ENCODE measurements around the gene ADAMTS2.

The ADAMTS2 gene

GRCh38 chr5:179122411-179123108 lies 222.7 kb downstream of the ADAMTS2 start:
- TF ChIP-seq, protein P1, sequence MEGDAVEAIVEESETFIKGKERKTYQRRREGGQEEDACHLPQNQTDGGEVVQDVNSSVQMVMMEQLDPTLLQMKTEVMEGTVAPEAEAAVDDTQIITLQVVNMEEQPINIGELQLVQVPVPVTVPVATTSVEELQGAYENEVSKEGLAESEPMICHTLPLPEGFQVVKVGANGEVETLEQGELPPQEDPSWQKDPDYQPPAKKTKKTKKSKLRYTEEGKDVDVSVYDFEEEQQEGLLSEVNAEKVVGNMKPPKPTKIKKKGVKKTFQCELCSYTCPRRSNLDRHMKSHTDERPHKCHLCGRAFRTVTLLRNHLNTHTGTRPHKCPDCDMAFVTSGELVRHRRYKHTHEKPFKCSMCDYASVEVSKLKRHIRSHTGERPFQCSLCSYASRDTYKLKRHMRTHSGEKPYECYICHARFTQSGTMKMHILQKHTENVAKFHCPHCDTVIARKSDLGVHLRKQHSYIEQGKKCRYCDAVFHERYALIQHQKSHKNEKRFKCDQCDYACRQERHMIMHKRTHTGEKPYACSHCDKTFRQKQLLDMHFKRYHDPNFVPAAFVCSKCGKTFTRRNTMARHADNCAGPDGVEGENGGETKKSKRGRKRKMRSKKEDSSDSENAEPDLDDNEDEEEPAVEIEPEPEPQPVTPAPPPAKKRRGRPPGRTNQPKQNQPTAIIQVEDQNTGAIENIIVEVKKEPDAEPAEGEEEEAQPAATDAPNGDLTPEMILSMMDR (IDR thresholded peaks at IDR 0.05; ENCODE audit: extremely low read depth, insufficient read depth, missing control alignments): no peak
- in situ Hi-C loops (cut with MboI; ENCODE audit: low pct_unique_long_range_greater_than_20kb, low sequenced_read_pairs, unreplicated experiment): no loop called here
- DNase-seq (ENCODE audit: low spot score): no peak

- TF ChIP-seq, protein P1 (IDR thresholded peaks at IDR 0.05; ENCODE audit: extremely low read depth, insufficient read depth, missing control alignments): no peak
- in situ Hi-C loops (cut with MboI; ENCODE audit: low pct_unique_long_range_greater_than_20kb, low sequenced_read_pairs, unreplicated experiment): no loop called here
- DNase-seq (ENCODE audit: low spot score): no peak
These were observed 223.6 kb downstream of the ADAMTS2 start for GRCh38 chr5:179121667-179122111.

- TF ChIP-seq, protein P1 (IDR thresholded peaks at IDR 0.05; ENCODE audit: extremely low read depth, insufficient read depth, missing control alignments): no peak
- in situ Hi-C loops (cut with MboI; ENCODE audit: low pct_unique_long_range_greater_than_20kb, low sequenced_read_pairs, unreplicated experiment): no loop called here
- no peak for DNase-seq (ENCODE audit: low spot score)
These were observed 224.2 kb downstream of the ADAMTS2 start for GRCh38 chr5:179120951-179121666.

- DNase-seq (ENCODE audit: low spot score): no peak
- in situ Hi-C loops (cut with MboI; ENCODE audit: low pct_unique_long_range_greater_than_20kb, low sequenced_read_pairs, unreplicated experiment): no loop called here
- TF ChIP-seq, protein P1 (IDR thresholded peaks at IDR 0.05; ENCODE audit: extremely low read depth, insufficient read depth, missing control alignments): no peak
These were observed 224.8 kb downstream of the ADAMTS2 start for GRCh38 chr5:179120421-179120861.

GRCh38 chr5:179119415-179120170 lies 225.7 kb downstream of the ADAMTS2 start:
- in situ Hi-C loops (cut with MboI; ENCODE audit: low pct_unique_long_range_greater_than_20kb, low sequenced_read_pairs, unreplicated experiment): no loop called here
- TF ChIP-seq, protein P1 (IDR thresholded peaks at IDR 0.05; ENCODE audit: extremely low read depth, insufficient read depth, missing control alignments): no peak
- no peak for DNase-seq (ENCODE audit: low spot score)

DNA sequence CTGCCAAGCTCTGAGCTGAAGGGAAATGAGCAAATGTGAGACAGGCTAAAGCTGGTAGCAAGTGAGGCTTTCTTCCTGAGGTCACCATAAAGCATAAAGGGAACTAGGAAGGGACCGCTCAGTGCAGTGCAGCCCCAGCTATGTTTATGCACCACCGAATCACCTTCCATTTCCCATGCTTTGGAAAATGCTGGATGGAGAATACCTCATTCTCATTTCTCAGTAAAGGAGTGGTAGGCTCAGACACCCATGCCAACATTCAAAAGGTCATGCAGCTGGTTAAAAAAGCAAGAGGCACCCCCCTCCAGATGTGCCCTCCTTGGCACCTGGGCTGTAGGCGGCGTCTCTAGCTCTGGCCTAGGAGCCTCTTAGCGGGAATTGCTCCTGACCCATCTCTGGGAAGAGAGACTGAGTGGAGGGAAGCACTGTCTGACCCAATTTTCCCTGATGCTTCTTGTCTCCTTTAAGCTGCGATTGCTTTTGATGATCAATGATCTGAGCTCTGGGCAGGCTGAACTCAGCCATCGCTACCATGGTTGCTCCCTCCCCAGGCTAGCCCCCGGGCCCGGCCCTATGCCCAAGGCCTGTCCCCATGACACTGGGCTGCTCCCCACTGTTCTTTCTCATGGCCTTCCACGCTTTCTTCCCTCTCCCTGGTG lies 226.4 kb downstream of the ADAMTS2 start:
- no peak for DNase-seq (ENCODE audit: low spot score)
- in situ Hi-C loops (cut with MboI; ENCODE audit: low pct_unique_long_range_greater_than_20kb, low sequenced_read_pairs, unreplicated experiment): no loop called here
- TF ChIP-seq, protein P1 (IDR thresholded peaks at IDR 0.05; ENCODE audit: extremely low read depth, insufficient read depth, missing control alignments): no peak

All from GM13977 (cell line).